LNCaP clone FGC (cell line): Measurements from ENCODE around the gene CPNE9.
A peak's percentile ranks its signal among the peaks of the same experiment; 100 is the strongest.

Source experiments
- DNase-seq: peaks from one replicate; pipeline ENCODE4 v3.0.0-alpha.2; 2011; ENCODE audit warnings: low read depth
- H3K4me3 ChIP-seq: 2 replicates; pipeline ENCODE4 v1.5.1; 2011; ENCODE audit warnings: mild to moderate bottlenecking, low read depth, low read length, control low read depth
- CTCF ChIP-seq: IDR thresholded peaks from 2 replicates; pipeline ENCODE4 v1.5.1; 2012; ENCODE audit warnings: mild to moderate bottlenecking; ENCODE audit not compliant: control insufficient read depth, insufficient read depth; ENCODE audit errors: extremely low read depth

CPNE9 gene

GRCh38 chr3:9712415-9712814 is 8.8 kb downstream of the CPNE9 start:
- no peak overlapping the region for H3K4me3 ChIP-seq
- TF ChIP-seq CTCF, result no peak
- DNase-seq, result no peak

GRCh38 chr3:9713142-9713541 is 9.5 kb downstream of the CPNE9 start:
- H3K4me3 ChIP-seq, result no peak overlapping the region
- DNase-seq, result no peak
- TF ChIP-seq CTCF, result no peak

DNA sequence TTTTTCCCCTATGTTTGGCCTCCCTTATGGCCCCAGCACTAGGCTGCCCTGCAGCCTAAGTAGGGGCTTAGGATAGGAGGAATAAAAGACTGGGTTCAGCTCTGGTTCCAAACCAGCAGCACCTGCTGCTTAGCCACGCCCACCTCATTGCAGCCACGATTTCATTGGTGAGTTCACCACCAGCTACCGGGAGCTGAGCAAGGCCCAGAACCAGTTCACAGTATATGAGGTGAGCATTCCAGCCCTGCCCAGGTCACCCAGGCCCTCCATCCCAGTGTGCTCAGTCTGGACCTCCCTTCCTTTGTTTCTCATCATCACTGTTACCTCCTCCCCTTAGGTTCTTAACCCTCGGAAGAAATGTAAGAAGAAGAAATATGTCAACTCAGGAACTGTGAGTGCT is 11.5 kb downstream of the CPNE9 start:
- DNase-seq, result peak; percentile 15
- H3K4me3 ChIP-seq, result no peak overlapping the region
- no peak for TF ChIP-seq CTCF

DNA sequence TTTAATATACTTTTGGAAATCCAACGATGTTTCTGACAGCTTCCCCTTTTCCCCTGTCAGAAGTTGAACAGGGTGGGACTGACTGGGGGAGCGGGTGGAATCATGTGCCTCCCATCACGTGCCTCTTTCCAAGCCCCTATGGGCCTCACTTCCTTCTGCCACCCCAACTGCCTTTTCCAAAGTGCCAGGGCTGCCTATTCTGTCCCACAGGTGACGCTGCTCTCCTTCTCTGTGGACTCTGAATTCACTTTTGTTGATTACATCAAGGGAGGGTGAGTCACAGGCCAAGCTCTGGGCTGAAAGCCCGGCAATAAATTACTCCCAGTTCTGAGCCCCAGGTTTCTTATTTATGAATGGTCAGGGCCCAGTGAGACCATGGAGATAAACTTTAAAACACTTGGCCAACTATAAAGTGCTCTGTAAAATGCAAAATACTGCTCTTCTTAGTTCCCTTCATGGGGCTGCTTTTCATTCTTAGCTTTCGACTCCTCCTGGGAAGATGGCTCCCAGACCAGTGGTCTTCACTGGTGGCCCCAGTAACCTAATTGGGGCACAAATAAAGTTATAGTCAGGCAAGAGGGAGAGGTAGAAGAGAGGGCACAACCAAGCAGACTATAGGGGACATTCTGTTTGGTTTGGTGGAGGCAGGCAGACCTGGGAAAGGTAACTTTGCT is 12.3 kb downstream of the CPNE9 start:
- TF ChIP-seq CTCF, result peak; percentile 97
- peak; percentile 76 for DNase-seq
- no peak overlapping the region for H3K4me3 ChIP-seq

DNA sequence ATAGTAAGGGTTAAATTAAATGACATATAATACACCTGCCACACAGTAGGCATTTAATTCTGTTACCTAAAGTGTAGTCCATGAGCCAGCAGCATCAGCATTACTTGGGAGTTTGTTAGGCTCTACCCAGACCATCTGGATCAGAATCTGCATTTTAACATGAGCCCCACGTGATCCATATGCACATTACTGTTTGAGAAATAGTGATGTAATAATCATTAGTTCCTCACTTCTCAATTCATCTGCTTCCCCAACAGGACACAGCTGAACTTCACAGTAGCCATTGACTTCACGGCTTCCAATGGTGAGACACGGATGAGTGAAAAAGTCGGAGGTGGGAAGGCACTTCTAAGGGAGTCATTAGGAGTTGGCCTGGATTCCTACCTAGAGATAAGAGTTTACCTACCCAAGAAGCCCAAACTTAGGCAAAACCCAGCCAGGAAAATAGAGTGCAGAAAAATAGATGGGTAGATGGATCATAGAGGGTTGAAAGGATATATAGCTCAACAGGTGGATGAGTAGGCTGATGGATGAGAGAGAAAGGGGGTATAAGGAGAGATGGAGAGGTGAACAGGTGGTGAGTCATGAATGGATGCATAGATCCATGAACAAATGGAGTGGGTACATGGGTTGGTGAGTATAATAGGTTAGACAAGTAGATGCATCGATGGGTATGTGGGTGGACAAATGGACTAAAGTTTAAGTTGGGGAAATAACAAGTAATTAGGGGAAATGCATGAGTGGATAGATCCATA is 13.3 kb downstream of the CPNE9 start:
- H3K4me3 ChIP-seq, result no peak overlapping the region
- no peak for TF ChIP-seq CTCF
- DNase-seq, result no peak

- H3K4me3 ChIP-seq, result no peak overlapping the region
- DNase-seq, result no peak
- TF ChIP-seq CTCF, result no peak
These were observed 13.9 kb downstream of the CPNE9 start for GRCh38 chr3:9717563-9717962.

- DNase-seq, result no peak
- no peak for TF ChIP-seq CTCF
- H3K4me3 ChIP-seq, result no peak overlapping the region
These were observed 14.5 kb downstream of the CPNE9 start for GRCh38 chr3:9718118-9718517.
